Stimulated activated CD8-positive, alpha-beta memory T cell treated with anti-CD3 and anti-CD28 coated beads, Interleukin-4, amount 100 ng/mL, for 24 hours (primary cell): ENCODE measurements around the gene SMPDL3B.

Experiments
- DNase-seq: peaks from one replicate; pipeline ENCODE4 v3.0.0-alpha.2; 2020; ENCODE audit warnings: low read depth

Gene SMPDL3B, protein sequence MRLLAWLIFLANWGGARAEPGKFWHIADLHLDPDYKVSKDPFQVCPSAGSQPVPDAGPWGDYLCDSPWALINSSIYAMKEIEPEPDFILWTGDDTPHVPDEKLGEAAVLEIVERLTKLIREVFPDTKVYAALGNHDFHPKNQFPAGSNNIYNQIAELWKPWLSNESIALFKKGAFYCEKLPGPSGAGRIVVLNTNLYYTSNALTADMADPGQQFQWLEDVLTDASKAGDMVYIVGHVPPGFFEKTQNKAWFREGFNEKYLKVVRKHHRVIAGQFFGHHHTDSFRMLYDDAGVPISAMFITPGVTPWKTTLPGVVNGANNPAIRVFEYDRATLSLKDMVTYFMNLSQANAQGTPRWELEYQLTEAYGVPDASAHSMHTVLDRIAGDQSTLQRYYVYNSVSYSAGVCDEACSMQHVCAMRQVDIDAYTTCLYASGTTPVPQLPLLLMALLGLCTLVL

DNA sequence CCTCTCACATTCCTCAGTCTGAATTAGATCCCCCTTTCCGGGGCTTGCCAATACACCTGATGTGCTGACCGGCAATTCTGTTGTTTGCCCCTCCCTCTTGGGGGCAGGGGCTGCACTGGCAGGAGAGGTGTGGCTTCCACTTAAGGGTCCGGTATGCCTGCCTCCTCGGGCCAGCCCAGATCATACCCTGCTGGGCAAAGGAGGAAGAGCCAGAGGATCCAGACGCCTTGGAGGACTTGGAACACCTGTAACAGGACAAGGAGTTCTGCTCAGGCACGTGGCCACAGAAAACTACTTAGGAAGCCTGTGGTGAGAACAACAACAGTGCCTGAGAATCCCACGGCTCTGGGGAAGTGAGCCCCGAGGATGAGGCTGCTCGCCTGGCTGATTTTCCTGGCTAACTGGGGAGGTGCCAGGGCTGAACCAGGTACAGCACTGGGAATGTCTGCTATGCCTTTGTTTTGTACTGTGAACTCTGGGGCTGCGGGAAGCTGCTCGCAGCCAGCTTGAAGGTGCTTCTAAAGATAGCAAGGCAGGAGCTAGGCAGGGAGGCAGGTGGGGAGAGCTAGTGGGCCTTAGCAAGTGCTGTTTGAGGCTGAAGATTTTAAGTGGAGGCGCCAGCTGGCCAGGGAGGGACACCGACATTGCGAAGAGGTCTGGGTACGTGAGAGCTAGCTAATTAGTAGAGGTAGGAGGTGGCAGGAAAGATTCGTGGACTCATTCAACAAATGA lies at the start of gene SMPDL3B:
Gene SMPDL3B (plus strand): TSS at position 183 of the 732 bp plus-strand sequence. CDS start 184 bp downstream, at position 367.
- no peak for DNase-seq

DNA sequence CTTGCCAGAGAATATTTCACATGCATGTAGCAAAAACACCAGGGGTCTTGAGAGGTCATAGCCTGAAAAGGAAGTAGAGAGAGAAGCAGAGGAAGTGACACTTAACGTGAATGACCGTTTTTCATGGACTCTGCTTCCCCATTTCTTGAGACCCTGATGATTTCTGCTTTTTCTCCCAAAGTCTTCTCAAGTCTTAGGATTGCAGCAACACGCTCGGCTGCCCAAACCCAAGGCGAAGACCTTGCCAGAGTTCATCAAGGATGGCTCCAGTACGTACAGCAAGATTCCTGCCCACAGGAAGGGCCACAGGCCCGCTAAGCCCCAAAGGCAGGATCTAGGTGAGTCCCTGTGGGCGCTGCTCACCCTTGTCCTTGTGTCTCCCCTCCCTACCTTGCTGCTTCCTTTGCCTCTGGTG lies 49.7 kb upstream of the SMPDL3B start:
- no peak for DNase-seq

DNA sequence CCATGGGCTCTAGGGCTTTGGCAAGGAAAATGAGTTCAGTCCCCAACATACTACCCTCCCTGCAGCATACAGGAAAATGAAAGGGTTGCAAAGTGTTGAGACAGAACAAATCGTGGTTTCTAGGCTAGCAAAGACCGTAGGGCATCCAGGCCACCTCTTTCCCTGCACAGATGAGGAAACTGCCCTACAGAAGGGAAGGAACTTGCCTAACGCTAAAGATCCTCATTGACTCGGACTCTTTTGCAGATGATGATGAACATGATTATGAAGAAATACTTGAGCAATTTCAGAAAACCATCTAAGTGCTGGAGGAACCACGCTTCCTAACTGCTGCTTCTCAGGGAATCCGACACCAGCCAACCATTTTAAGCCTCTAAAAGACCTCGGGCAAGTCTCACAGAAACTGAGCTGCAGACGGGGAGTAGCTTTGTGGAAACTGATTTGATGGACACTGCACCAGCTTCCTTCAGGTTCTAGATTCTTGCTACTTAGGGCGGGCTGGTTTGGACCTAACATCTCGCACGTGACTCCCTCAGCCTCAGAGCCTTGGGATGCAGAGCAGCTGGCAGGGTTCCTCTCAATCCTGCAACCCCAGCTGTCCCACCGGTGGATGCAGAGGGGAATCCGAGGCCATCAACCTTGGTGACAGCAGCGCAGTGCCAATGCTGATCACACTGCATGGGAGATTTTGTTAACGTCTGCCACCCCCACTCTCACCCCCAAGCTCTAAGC lies 49.0 kb upstream of the SMPDL3B start:
- DNase-seq: no peak

DNA sequence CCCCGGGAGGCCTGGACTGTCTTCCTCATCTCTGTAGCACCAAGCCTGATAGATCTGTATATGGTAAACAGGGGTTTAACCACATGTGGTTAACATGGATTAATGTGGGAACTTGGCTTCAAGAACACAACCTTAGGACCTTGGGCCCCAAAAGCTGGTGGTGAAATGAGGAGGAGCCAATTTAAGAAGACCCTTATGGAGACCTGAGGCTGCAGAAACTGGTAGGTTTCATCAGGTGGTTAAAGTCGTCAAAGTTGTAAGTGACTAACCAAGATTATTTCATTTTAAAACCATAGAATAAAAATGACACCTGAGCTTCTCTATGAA lies 48.5 kb upstream of the SMPDL3B start:
- DNase-seq: no peak

DNA sequence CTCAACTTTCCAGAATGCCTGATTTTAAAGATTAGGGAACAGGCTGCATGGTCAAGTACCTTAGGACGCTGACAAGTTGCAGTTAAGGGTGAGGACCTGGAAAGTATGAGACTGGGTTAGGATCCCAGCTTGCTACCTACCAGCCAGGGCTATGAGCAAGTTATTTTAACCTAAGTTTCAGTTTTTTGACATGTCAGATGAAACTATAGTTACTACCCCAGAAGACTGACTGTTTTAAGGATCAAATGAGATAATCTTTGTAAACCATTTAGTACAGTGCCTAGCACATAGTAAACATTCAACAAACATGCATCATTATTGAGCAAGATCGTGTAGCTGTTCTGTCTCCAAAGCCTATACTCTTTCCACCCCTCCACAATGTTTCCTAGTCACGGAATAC lies 48.1 kb upstream of the SMPDL3B start:
- no peak for DNase-seq

DNA sequence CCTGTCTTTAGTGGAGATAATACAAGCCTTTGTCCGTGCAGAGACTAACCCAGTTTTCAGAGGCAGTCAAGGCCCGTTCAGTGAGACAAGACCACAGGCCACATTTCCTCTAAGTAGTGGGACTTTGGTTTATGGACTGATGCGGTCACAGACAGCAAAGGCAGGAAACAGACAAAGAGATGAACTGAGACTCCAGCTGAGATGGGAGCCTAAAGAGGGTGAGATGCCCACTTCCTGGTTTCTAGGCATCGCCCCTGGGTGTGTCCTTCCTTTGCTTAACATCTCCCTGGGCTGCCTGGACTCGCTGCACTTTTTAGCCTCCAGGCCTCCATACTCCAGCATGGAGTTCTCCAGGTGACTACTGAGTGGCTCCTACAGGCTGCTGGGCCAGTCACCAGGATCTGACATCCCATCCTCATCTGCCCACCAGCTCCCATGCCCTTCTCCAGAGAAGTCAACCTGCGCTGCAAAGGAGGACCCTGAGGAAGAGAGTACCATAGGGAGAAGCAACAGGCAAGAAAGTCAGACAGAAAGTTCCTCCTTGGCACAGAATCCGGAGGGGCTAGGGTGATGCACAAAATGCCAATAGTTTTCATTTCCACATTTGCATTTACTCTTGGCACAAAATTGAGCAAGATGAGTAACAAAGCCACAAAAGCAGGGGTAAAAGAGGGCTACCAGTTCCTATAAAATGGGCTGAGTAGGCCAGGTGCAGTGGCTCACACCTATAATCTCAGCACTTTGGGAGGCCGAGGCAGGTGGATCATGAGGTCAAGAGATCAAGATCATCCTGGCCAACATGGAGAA lies 47.4 kb upstream of the SMPDL3B start:
- DNase-seq: no peak

DNA sequence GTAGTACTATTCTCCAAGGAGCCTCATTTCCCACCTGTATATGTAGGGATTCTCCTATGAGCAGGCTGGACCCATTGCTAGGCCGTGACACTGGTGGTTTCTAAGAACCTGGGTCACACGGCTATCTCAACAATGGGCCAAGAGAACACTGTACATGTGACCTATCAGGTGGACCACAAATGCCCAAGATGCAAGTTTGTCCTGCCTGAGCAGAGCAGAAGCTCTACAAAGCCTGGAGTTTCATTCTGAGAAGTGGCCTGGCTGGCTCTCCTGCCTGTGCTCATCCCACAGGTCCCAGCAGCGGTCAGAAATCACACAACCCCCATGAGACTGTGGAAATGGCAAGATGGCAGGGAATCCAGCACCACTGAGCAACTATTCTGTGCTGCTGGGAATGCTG lies 45.3 kb upstream of the SMPDL3B start:
- DNase-seq: no peak

DNA sequence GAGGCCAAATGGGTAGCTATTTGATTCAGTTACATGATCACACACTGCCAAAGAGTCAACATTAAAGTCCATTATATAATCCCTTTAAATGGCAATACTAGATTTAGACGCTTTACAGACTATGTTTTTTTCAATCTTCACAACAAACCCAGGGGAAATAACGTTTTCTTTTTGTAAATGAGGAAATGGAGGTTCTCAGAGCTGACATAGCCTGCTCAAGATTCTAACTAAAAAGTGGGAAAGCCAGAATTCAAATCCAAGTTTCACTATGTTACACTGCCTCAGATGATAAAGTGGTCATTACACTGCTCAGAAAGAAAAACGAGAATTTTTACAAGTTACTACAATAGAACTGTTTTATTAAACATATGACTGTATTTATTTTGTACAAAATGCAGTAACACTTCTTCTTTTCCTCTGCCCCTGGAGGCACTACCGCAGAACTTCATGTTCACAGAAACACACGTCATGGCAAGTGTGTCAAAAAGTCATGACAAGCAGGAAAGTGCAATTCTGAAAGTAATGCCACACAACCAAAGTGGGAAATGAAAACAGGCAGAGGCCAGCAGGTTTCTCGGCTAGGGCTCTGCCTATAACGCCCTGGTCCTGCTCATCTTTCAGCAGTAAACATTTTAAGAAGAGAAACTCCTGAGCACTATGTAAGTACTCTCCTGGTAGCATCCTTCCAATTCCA lies 43.5 kb upstream of the SMPDL3B start:
- DNase-seq: no peak

DNA sequence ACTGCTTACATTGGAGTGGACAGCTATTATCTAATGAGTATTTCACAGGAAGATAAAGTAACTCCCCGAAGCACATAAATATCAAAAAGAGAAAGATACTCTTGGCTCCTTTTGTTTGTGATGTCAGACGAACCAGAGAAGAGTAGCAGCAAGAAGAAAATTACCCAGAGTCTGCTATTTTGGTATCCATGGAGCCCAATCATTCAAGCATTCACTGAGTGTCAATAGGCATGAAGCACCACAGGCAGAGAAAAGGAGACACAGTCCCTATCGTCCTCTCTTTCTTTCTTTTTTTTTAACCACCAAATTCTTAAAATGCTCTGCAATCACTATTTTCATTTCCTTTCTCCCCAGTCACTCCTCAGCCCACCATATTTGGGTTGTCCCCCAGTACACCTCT lies 40.3 kb upstream of the SMPDL3B start:
- DNase-seq: no peak

DNA sequence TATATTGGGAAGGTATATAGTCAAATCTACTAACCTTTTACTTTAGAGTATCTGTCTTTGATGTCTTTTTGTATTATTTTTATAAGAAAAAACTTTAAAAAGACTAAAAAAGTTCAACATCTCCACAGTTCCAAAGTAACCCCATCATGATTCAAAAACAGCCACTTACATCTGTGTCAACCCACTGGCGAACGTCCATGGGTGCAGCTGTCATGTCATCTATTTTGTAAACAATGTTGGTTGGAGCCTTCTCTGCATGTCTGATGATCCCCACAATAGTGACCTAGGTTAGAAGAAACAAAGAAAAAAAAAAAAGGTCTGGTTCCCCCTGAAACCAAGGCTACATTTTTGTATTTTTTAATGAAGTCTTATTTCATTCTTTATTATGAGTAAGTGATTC lies 28.0 kb upstream of the SMPDL3B start:
- no peak for DNase-seq

DNA sequence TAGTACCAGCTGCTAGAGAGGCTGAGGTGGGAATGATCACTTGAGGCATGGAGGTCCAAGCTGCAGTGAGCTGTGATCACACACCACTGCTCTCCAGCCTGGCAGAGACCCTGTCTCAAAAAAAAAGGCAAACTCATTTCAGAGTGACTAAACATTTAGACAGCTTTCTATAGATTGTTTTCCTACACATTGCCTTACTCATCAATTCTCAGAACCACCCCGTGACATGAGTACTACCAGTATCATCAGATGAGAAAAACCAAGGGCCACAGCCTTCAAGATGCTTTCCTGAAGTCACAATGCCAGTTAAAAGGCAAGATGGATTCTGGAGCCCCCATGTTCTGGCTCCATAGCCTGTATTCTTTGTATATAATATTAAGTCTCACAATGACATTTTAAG lies 22.4 kb upstream of the SMPDL3B start:
- DNase-seq: no peak

DNA sequence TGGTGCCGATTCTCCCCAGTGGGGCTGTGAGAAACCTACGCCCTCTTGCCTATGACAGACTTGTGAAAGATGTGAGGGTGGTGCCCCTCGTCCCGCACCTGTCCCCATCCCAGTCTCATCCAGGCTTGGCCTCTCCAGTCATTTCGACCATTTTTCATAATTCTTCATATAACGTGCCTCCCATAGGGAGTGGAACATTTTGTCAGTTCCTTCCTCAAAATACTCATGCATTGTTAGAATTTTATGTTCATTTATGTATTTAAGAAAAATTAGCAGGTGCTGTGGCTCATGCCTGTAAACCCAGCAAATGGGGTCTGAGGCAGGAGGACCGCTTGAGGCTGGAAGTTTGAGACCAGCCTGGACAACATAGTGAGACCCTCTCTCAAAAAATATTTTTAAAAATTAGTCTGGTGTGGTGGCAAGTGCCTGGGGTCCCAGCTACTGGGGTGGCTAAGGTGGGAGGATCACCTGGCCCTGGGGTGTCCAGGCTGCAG lies 19.7 kb upstream of the SMPDL3B start:
- no peak for DNase-seq

DNA sequence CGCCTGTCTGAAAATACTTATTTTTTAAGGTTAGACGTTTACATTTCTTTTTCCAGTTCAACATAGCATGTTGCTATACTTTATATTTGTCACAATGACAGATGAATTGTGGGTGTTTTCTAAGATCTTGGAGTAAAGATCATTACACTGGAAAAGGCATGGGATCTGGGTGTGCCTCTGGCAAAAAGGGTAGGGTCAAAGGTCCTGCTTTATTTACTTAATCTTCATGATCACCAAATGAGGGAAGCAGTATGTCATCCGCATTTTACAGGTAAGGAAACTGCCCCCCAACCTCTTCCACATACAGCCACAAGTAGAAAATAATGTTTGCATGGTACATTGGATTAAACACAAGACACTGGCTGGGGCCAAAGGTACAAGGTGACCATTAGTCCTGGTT lies 12.5 kb upstream of the SMPDL3B start:
- DNase-seq: no peak

DNA sequence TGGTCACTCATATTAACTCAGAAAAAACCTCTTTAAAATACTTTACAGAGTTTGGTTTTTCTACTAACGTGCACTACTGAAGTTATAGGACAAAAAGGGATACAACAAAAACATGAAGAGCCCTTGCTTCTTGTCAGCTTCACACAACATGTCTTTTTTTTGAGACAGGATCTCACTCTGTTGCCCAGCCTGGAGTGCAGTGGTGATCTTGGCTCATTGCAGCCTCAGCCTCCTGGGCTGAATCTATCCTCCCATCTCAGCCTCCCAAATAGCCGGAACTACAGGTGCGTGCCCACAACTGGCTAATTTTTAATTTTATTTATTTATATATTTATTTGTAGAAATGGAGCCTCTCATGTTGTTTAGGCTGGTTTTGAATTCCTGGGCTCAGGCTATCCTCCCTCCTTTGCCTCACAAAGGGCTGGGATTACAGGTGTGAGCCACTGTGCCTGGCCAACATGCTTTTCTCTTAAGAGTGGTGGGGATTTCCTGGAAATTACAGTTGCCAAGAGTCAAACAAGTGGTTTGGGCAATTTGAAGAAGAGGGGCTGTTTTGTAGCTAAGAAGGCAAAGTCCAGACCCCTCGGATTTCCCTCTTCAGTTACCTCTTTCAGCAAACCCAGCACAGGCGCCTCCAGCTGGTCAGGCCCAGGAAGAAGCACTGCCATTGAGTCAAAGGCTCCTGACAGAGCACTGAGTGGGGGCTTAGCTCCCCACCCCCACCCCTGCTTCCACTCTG lies 6.4 kb upstream of the SMPDL3B start:
- DNase-seq: no peak

DNA sequence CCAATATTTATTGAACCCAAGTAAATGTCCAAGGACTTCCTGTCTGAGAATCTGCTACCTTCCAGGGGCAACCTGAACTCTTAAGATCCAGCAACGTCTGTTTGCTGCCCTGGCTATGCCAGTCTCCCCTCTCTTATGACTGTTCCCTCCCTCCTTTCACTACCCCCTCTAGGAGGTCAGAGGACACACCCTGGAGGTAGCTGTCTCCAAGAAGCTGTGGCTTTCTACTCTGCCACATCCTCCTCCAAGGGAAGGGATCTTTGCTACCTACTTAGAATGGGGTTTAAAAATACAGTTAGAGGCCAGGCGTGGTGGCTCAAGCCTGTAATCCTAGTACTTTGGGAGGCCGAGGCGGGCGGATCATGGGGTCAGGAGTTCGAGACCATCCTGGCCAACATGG lies 3.6 kb upstream of the SMPDL3B start:
- DNase-seq: no peak

DNA sequence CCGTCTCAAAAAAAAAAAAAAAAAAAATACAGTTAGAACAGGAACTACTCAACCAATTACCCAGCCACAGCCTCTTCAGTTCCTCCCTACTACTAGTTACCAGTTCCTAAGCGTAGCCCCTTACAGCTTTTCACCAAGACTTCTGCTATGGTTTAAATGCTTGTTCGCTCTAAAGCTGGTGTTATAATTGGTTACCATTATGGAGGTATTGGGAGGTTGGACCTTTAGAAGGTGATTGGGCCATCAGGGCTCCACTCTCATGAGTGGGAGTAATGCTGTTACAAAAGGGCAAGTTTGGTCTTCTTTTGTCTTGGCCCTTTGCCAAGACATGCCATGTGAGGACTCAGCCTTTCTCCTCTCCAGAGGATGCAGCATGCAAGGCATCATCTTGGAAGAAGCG lies 3.0 kb upstream of the SMPDL3B start:
- no peak for DNase-seq

DNA sequence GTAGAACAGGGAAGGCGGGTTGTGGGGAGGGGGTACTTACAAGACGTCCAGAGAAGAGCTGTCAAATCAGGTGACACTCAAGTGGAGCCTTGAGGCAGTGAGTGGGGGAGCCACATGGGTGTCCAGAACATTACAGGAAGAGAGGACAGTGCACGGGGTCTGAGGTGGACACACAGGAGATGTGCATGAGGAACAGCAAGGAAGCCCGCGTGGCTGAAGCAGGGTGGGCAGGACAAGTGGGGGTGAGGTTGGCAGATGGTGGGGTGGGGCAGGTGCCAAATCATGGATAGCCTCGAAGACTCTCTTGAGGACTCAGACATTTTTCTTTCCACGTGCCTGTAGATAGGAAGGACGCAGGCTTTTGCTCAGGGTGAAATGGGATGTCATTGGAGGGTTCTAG lies 921 bp downstream of the SMPDL3B start:
- no peak for DNase-seq

DNA sequence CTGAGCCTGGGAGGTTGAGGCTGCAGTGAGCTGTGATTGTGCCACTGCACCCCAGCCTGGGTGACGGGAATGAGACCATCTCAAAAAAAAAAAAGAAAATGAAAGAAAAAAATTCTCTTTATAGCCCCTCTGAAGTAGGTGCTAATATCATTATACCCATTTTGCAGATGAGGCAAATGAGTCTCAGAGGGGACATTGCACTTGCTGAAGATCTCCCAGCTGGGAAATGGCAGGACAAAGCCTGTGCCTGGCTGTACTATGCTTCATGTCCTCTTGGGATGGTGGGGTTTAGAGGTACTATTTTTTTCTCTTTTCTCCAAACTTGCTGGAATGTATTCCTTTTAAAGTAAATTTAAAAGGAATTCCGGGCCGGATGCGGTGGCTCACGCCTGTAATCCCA lies 1.6 kb downstream of the SMPDL3B start:
- DNase-seq: no peak

DNA sequence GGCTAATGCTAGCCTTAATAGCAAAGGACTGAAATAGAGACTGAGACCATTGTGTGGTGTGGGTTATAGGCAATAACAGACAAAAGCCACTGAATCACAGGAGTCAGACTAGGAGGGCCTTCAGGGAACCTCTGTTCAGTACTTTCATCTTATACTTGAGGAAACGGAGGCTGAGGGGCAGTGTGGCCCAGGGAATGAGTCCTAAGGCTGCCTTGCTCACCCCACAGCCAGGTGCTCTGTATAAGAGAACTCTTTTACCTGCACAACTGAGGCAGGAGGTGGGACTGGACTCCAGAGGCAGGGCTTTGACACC lies 2.7 kb downstream of the SMPDL3B start:
- DNase-seq: no peak

DNA sequence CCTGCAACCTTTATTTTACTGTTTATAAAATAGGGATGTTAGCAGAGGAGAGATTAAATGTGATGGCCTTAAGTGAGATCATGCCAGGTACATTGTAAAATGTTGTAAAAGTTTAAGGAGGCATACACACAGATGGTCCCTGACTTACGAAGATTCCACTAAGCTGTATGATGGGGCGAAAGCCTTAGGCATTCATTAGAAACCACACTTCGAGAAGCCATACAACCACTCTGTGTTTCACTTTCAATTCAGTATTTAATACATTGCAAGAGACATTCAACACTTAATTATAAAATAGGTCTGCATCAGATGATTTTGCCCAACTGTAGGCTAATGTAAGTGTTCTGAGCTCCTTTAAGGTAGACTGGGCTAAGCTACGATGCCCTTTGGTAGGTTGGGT lies 3.7 kb downstream of the SMPDL3B start:
- DNase-seq: no peak

DNA sequence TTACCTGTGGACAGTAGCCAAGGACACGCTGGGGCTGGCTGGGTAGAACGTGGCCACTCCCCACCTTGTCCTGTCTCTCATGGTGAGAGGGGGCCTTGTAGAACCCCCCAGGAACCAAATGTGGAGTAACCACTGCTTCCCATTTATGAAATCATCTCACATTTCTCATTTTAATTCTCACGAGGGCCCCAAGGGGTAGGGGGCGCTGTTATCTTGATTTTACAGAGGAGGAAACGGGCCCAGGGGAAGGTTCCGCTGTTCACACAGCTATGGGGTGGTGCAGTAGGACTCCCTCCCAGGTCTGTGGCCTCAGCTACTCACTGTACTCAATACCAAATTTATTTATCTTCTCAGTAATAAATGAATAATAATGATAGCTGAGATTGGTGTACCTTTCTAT lies 5.5 kb downstream of the SMPDL3B start:
- peak; percentile 42 for DNase-seq
